Activated T-cell treated with anti-CD3 and anti-CD28 coated beads, Interleukin-2, amount 50 U/mL, for 72 hours (primary cell): ENCODE measurements around the gene SON. TPM values are rescaled to one million over a fixed set of nuclear protein-coding genes. Genes with fewer than 3 reads are reported as not detected.

ENCODE experiments used
- ATAC-seq, 2 donors: fragments of 150-1000 bp; cut with Tn5 transposase; replicated peaks in 1 of 2; 2 replicates each; pipeline ENCODE4 v1.10.0; 2021; ENCODE audit warnings: moderate library complexity in 2 of 2, mild to moderate bottlenecking in 1 of 2
- DNase-seq, 2 donors: peaks; one replicate each; pipeline ENCODE4 v3.0.0; 2021 to 2022; ENCODE audit warnings: mixed read lengths in 1 of 2
- H3K27ac Mint-ChIP-seq: one replicate; pipeline ENCODE4 v1.8.0; 2022; ENCODE audit warnings: mild to moderate bottlenecking, moderate library complexity, mixed read lengths
- H3K27me3 Mint-ChIP-seq: one replicate; pipeline ENCODE4 v1.8.0; 2022; ENCODE audit warnings: low read depth, mixed read lengths
- H3K36me3 Mint-ChIP-seq, 2 donors: one replicate each; pipeline ENCODE4 v1.8.0; 2022; ENCODE audit warnings: mixed read lengths in 2 of 2, mild to moderate bottlenecking in 1 of 2; ENCODE audit not compliant: insufficient read depth in 2 of 2
- H3K4me1 Mint-ChIP-seq: one replicate; pipeline ENCODE4 v1.8.0; 2022; ENCODE audit warnings: low read depth, mixed read lengths
- H3K4me3 Mint-ChIP-seq, 2 donors: one replicate each; pipeline ENCODE4 v1.8.0; 2022; ENCODE audit warnings: mild to moderate bottlenecking in 2 of 2, mixed read lengths in 2 of 2, moderate library complexity in 2 of 2
- H3K9me3 Mint-ChIP-seq, 2 donors: one replicate each; pipeline ENCODE4 v1.8.0; 2022; ENCODE audit warnings: mixed read lengths in 2 of 2
- total RNA-seq, 2 donors: library from RNA; stranded (reverse); gene quantifications; one replicate each; pipeline ENCODE4 v1.2.3, GENCODE V29; 2022

The SON gene
- total RNA-seq, 2 donors from 2014 or later: 271 to 282 TPM

DNA sequence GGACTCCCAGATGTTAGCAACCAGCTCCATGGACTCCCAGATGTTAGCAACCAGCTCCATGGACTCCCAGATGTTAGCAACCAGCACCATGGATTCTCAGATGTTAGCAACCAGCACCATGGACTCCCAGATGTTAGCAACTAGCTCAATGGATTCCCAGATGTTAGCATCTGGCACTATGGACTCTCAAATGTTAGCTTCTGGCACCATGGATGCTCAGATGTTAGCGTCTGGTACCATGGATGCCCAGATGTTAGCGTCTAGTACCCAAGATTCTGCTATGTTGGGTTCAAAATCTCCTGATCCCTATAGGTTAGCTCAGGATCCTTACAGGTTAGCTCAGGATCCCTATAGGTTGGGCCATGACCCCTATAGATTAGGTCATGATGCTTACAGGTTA, 8.8 kb downstream of the SON start:
- peaks cover 58% of the 10 kb centered on the region for H3K4me1 Mint-ChIP-seq

GRCh38 chr21:33552093-33552998, 9.5 kb downstream of the SON start:
- Mint-ChIP-seq H3K9me3 (peaks cover 0 to 4% of the 10 kb centered on the region in 2 donors), H3K4me1 (peaks cover 57% of the 10 kb centered on the region), H3K27ac (no peak overlapping the region), H3K36me3 (peaks cover 33 to 71% of the 10 kb centered on the region in 2 donors), H3K27me3 (no peaks in the 10 kb centered on the region), H3K4me3 (no peak overlapping the region)
- DNase-seq: no peak
- ATAC-seq: peak; percentile 19 to 27

More for the DNA sequence above, 8.8 kb downstream of the SON start:
- Mint-ChIP-seq H3K9me3 (peaks cover 0 to 4% of the 10 kb centered on the region in 2 donors), H3K27ac (no peak overlapping the region), H3K27me3 (no peaks in the 10 kb centered on the region), H3K4me3 (no peak overlapping the region), H3K36me3 (peaks cover 29 to 72% of the 10 kb centered on the region in 2 donors)
- no peak for ATAC-seq
- DNase-seq: no peak

- no peak overlapping the region for H3K4me3 Mint-ChIP-seq
- H3K9me3 Mint-ChIP-seq: peaks cover 0 to 4% of the 10 kb centered on the region in 2 donors
- H3K27me3 Mint-ChIP-seq: no peaks in the 10 kb centered on the region
- no peak for DNase-seq
- peak in 1 of 2 donors; percentile 10 for ATAC-seq
- H3K36me3 Mint-ChIP-seq: peaks cover 36 to 73% of the 10 kb centered on the region in 2 donors
- peaks cover 62% of the 10 kb centered on the region for H3K4me1 Mint-ChIP-seq
- H3K27ac Mint-ChIP-seq: no peak overlapping the region
Measured at GRCh38 chr21:33552999-33553598, 10.3 kb downstream of the SON start.

DNA sequence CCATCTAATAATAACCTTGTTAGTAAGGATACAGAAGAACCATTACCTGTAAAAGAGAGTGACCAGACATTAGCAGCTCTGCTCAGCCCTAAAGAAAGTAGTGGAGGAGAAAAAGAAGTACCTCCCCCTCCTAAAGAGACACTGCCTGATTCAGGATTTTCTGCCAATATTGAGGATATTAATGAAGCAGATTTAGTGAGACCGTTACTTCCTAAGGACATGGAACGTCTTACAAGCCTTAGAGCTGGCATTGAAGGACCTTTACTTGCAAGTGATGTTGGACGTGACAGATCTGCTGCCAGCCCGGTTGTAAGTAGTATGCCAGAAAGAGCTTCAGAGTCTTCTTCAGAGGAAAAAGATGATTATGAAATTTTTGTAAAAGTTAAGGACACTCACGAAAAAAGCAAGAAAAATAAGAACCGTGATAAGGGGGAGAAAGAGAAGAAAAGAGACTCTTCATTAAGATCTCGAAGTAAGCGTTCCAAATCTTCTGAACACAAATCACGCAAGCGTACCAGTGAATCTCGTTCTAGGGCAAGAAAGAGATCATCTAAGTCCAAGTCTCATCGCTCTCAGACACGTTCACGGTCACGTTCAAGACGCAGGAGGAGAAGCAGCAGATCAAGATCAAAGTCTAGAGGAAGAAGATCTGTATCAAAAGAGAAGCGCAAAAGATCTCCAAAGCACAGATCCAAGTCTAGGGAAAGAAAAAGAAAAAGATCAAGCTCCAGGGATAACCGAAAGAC, 11.6 kb downstream of the SON start:
- Mint-ChIP-seq H3K9me3 (peaks cover 0 to 4% of the 10 kb centered on the region in 2 donors), H3K27ac (peak overlapping the region; percentile 34), H3K4me1 (peaks cover 56% of the 10 kb centered on the region), H3K36me3 (peaks cover 40 to 75% of the 10 kb centered on the region in 2 donors), H3K4me3 (peak overlapping the region; percentile 46 to 48), H3K27me3 (no peaks in the 10 kb centered on the region)
- DNase-seq (no peak), ATAC-seq (no peak)

- no peak for DNase-seq
- Mint-ChIP-seq H3K9me3 (peaks cover 0 to 4% of the 10 kb centered on the region in 2 donors), H3K27me3 (no peaks in the 10 kb centered on the region), H3K4me3 (peak overlapping the region in 1 of 2 donors; percentile 46), H3K4me1 (peaks cover 56% of the 10 kb centered on the region), H3K36me3 (peaks cover 34 to 76% of the 10 kb centered on the region in 2 donors), H3K27ac (peak overlapping the region; percentile 86)
- ATAC-seq: no peak
Measured at GRCh38 chr21:33554982-33555344, 12.1 kb downstream of the SON start.

GRCh38 chr21:33557447-33557846, 14.6 kb downstream of the SON start:
- DNase-seq: no peak
- Mint-ChIP-seq H3K9me3 (peaks cover 0 to 4% of the 10 kb centered on the region in 2 donors), H3K4me3 (no peak overlapping the region), H3K27me3 (no peaks in the 10 kb centered on the region), H3K4me1 (peaks cover 66% of the 10 kb centered on the region), H3K36me3 (peaks cover 33 to 76% of the 10 kb centered on the region in 2 donors), H3K27ac (peak overlapping the region; percentile 83)
- no peak for ATAC-seq

GRCh38 chr21:33558777-33559421, 16.1 kb downstream of the SON start:
- H3K4me3 Mint-ChIP-seq: no peak overlapping the region
- ATAC-seq (no peak), DNase-seq (no peak)
- H3K27ac Mint-ChIP-seq: peak overlapping the region; percentile 70
- H3K36me3 Mint-ChIP-seq: peaks cover 29 to 67% of the 10 kb centered on the region in 2 donors
- peaks cover 52% of the 10 kb centered on the region for H3K4me1 Mint-ChIP-seq
- H3K9me3 Mint-ChIP-seq: peaks cover 0 to 4% of the 10 kb centered on the region in 2 donors
- H3K27me3 Mint-ChIP-seq: no peaks in the 10 kb centered on the region

GRCh38 chr21:33559813-33560212, 17.0 kb downstream of the SON start:
- H3K9me3 Mint-ChIP-seq: peaks cover 0 to 4% of the 10 kb centered on the region in 2 donors
- no peak for ATAC-seq
- no peak overlapping the region for H3K27ac Mint-ChIP-seq
- peaks cover 24 to 59% of the 10 kb centered on the region in 2 donors for H3K36me3 Mint-ChIP-seq
- no peak overlapping the region for H3K4me3 Mint-ChIP-seq
- no peak for DNase-seq
- H3K27me3 Mint-ChIP-seq: no peaks in the 10 kb centered on the region
- H3K4me1 Mint-ChIP-seq: peaks cover 52% of the 10 kb centered on the region

DNA sequence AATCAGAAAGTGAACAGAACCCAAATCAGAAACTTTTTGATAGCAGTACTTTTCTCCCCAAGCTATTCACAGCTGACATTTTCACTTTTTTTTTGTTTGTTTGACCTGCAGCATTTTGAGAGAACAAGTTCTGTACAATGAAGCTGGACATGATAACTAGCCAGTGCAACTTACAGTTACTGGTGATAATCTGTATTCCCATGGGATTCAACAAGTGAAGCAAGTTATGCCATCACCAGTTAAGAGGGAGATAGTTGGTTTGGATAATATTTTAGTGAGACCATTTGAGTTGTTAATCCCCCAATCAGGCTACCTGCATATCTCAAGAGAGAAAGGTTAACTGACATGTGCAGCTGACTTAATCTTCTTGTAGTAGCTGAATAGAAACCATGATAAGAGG, 18.1 kb downstream of the SON start:
- Mint-ChIP-seq H3K9me3 (peaks cover 0 to 2% of the 10 kb centered on the region in 2 donors), H3K4me3 (no peak overlapping the region), H3K36me3 (peaks cover 22 to 53% of the 10 kb centered on the region in 2 donors), H3K4me1 (peaks cover 49% of the 10 kb centered on the region), H3K27ac (peak overlapping the region; percentile 98), H3K27me3 (no peaks in the 10 kb centered on the region)
- DNase-seq (no peak), ATAC-seq (no peak)

DNA sequence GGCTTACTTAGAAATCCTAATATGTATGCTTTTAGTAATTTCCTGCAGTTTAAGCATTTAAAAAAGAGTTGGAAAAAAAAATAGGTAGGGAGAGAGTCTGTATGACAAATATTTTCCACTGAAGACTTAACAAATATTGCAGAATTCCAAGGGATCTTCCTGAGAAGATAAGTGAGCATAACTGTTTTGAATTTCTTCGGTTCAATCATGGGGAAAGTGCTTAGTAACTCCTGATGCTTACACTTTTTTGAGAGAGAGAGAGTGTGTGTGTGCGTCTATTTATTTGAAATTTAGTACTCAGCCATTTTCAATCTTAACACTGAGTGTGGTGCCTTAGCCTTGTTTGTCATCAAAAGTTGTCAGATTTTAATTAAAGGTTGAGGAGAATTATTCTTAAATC, 18.5 kb downstream of the SON start:
- H3K4me1 Mint-ChIP-seq: peaks cover 48% of the 10 kb centered on the region
- no peak overlapping the region for H3K4me3 Mint-ChIP-seq
- no peaks in the 10 kb centered on the region for H3K27me3 Mint-ChIP-seq
- no peaks in the 10 kb centered on the region for H3K9me3 Mint-ChIP-seq
- peak overlapping the region; percentile 98 for H3K27ac Mint-ChIP-seq
- ATAC-seq (no peak), DNase-seq (no peak)
- peaks cover 19 to 50% of the 10 kb centered on the region in 2 donors for H3K36me3 Mint-ChIP-seq

- Mint-ChIP-seq H3K36me3 (peaks cover 13 to 43% of the 10 kb centered on the region in 2 donors), H3K27me3 (no peaks in the 10 kb centered on the region), H3K27ac (no peak overlapping the region), H3K9me3 (no peaks in the 10 kb centered on the region), H3K4me1 (peaks cover 39% of the 10 kb centered on the region), H3K4me3 (no peak overlapping the region)
- no peak for DNase-seq
- ATAC-seq: no peak
Measured at GRCh38 chr21:33562389-33562788, 19.6 kb downstream of the SON start.

GRCh38 chr21:33566514-33566913, 23.7 kb downstream of the SON start:
- no peak for DNase-seq
- H3K4me1 Mint-ChIP-seq: peaks cover 29% of the 10 kb centered on the region
- no peaks in the 10 kb centered on the region for H3K9me3 Mint-ChIP-seq
- ATAC-seq: peak; percentile 54 to 67
- H3K36me3 Mint-ChIP-seq: peaks cover 8 to 22% of the 10 kb centered on the region in 2 donors
- no peaks in the 10 kb centered on the region for H3K27me3 Mint-ChIP-seq
- H3K4me3 Mint-ChIP-seq: peak overlapping the region in 1 of 2 donors; percentile 49
- H3K27ac Mint-ChIP-seq: no peak overlapping the region
